A673 (cell line): ENCODE data around the gene STAP1. TPM values are rescaled to one million over a fixed set of nuclear protein-coding genes. Genes with fewer than 3 reads are reported as not detected.
"Not testable (repeated sequence)": the region's sequence is repeated elsewhere in the genome, so short reads cannot be mapped to it uniquely, and the experiment has no call there.

ENCODE experiments used
- BruUV-seq: library from RNA; stranded (reverse); fragments of 400-500 nt; replicated peaks from 2 replicates; lab custom pipeline; 2021; lab: Mats Ljungman, UMichigan
- CTCF ChIA-PET: fragments of 300-600 bp; sonication (Branson Sonifier 250); formaldehyde crosslinking; loops from one replicate; lab custom pipeline; 2022; ENCODE audit warnings: antibody characterized with exemption; lab: Charles Lee
- POLR2A ChIA-PET: fragments of 300-600 bp; sonication (Branson Sonifier 250); formaldehyde crosslinking; loops from one replicate; lab custom pipeline; 2022; ENCODE audit warnings: antibody characterized with exemption; ENCODE audit not compliant: low non-redundant PET; lab: Charles Lee
- DNase-seq: peaks from one replicate; pipeline ENCODE4 v3.0.0-alpha.2; 2015; ENCODE audit warnings: low spot score
- H3K27ac ChIP-seq: fragments of 200-600 bp; sonication (generic); 2 replicates; pipeline ENCODE4 v1.5.1; 2016; ENCODE audit warnings: mixed run types, low read depth, mild to moderate bottlenecking, mixed read lengths, antibody characterized with exemption, low read length; ENCODE audit not compliant: poor library complexity, severe bottlenecking
- H3K27me3 ChIP-seq: fragments of 200-600 bp; sonication (generic); replicated peaks from 2 replicates; pipeline ENCODE4 v1.6.1; 2017; ENCODE audit warnings: mixed run types, low read depth, mild to moderate bottlenecking, mixed read lengths, antibody characterized with exemption, low read length; ENCODE audit not compliant: insufficient read depth, poor library complexity
- H3K36me3 ChIP-seq: fragments of 200-600 bp; sonication (generic); 2 replicates; pipeline ENCODE4 v1.6.1; 2016; ENCODE audit warnings: mixed run types, mild to moderate bottlenecking, mixed read lengths, antibody characterized with exemption, low read length; ENCODE audit not compliant: insufficient read depth, poor library complexity, severe bottlenecking
- H3K4me1 ChIP-seq: fragments of 200-600 bp; sonication (generic); 2 replicates; pipeline ENCODE4 v1.6.1; 2017; ENCODE audit warnings: mixed run types, mild to moderate bottlenecking, mixed read lengths, antibody characterized with exemption, low read length; ENCODE audit not compliant: insufficient read depth, poor library complexity, severe bottlenecking
- H3K4me3 ChIP-seq: fragments of 200-600 bp; sonication (generic); 2 replicates; pipeline ENCODE4 v1.5.1; 2016; ENCODE audit warnings: low read depth, mixed run types, mild to moderate bottlenecking, mixed read lengths, low read length; ENCODE audit not compliant: poor library complexity, severe bottlenecking
- H3K9me3 ChIP-seq: fragments of 200-600 bp; sonication (generic); 2 replicates; pipeline ENCODE4 v1.6.1; 2016; ENCODE audit warnings: mixed run types, low read depth, mild to moderate bottlenecking, mixed read lengths, antibody characterized with exemption, low read length; ENCODE audit not compliant: poor library complexity, severe bottlenecking
- EZH2 ChIP-seq: fragments of 200-600 bp; sonication (generic); IDR thresholded peaks from 2 replicates; pipeline ENCODE4 v1.6.1; 2017; ENCODE audit warnings: borderline replicate concordance, low read depth, mild to moderate bottlenecking, mixed read lengths, antibody characterized with exemption, low read length; ENCODE audit not compliant: poor library complexity, severe bottlenecking
- intact Hi-C: fragments of 100-400 bp; cut with micrococcal nuclease; formaldehyde crosslinking; loops from one replicate; pipeline ENCODE4 v1.10.0; 2022; ENCODE audit not compliant: unreplicated experiment
- total RNA-seq: library from RNA; stranded (reverse); gene quantifications from 2 replicates; pipeline ENCODE4 v1.2.3, GENCODE V29; 2021
- TF ChIP-seq, protein P1 (sequence below): fragments of 300-800, 200-600 bp; sonication (generic); conservative IDR thresholded peaks from 2 replicates; pipeline ENCODE4 v1.5.1; 2017; ENCODE audit warnings: low read depth, mild to moderate bottlenecking, antibody characterized with exemption, low read length, moderate library complexity, mixed read lengths

Gene STAP1
- total RNA-seq, 1 experiment from 2014 or later, result not detected

DNA sequence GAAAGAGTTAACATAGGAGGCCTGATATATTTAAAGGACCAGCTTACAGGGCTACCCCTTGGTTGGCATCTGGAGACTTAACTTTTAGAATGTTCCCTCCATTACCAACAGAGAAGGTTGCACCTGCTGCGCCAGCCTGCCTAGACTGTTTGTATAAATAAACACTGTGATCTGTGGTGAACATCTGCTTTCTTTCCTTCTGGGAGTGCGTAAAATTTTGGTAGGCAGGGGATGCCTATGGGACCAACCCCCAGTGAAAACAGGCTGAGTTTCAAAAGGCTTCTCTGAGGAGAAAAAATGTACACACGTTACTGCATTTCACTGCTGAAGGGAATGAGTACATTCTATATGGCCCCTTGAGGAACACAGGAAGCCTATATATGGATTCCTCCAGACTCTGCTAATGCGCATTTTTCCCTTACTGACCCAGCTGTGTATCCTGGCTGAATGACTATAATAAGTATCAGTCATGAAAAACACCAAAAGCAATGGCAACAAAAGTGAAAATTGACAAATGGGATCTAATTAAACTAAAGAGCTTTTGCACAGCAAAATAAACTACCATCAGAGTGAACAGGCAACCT is 27.1 kb upstream of the STAP1 start:
- TF ChIP-seq, protein P1, sequence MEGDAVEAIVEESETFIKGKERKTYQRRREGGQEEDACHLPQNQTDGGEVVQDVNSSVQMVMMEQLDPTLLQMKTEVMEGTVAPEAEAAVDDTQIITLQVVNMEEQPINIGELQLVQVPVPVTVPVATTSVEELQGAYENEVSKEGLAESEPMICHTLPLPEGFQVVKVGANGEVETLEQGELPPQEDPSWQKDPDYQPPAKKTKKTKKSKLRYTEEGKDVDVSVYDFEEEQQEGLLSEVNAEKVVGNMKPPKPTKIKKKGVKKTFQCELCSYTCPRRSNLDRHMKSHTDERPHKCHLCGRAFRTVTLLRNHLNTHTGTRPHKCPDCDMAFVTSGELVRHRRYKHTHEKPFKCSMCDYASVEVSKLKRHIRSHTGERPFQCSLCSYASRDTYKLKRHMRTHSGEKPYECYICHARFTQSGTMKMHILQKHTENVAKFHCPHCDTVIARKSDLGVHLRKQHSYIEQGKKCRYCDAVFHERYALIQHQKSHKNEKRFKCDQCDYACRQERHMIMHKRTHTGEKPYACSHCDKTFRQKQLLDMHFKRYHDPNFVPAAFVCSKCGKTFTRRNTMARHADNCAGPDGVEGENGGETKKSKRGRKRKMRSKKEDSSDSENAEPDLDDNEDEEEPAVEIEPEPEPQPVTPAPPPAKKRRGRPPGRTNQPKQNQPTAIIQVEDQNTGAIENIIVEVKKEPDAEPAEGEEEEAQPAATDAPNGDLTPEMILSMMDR, result no peak
- TF ChIP-seq EZH2, result no peak
- BruUV-seq, result no TSS peak
- Histone ChIP-seq H3K9me3 (no peaks in the 10 kb centered on the region), H3K4me1 (no peaks in the 10 kb centered on the region), H3K36me3 (peaks cover 12% of the 10 kb centered on the region), H3K27ac (no peak overlapping the region), H3K4me3 (no peak overlapping the region), H3K27me3 (no peaks in the 10 kb centered on the region)
- ChIA-PET POLR2A (no interaction called here), CTCF (no interaction called here)
- intact Hi-C loops, result no loop called here
- no peak for DNase-seq

DNA sequence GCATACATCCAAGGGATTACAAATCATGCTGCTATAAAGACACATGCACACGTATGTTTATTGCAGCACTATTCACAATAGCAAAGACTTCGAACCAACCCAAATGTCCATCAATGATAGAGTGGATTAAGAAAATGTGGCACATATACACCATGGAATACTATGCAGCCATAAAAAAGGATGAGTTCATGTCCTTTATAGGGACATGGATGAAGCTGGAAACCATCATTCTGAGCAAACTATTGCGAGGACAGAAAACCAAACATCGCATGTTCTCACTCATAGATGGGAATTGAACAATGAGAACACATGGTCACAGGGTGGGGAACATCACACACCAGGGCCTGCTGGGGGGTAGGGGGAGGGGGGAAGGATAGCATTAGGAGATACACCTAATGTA is 26.1 kb upstream of the STAP1 start:
- H3K4me1 ChIP-seq, DNase-seq, CTCF ChIA-PET, POLR2A ChIA-PET, H3K9me3 ChIP-seq, BruUV-seq, H3K4me3 ChIP-seq, H3K27me3 ChIP-seq, H3K27ac ChIP-seq, intact Hi-C loops: not testable (repeated sequence)
- H3K36me3 ChIP-seq, result peaks cover 14% of the 10 kb centered on the region

- H3K36me3 ChIP-seq, result peaks cover 16% of the 10 kb centered on the region
- ChIA-PET POLR2A (no interaction called here), CTCF (no interaction called here)
- DNase-seq, result no peak
- H3K4me3 ChIP-seq, result no peak overlapping the region
- no peaks in the 10 kb centered on the region for H3K4me1 ChIP-seq
- BruUV-seq, result no TSS peak
- intact Hi-C loops, result no loop called here
- TF ChIP-seq, protein P1, result no peak
- TF ChIP-seq EZH2, result no peak
- H3K27me3 ChIP-seq, result no peaks in the 10 kb centered on the region
- no peaks in the 10 kb centered on the region for H3K9me3 ChIP-seq
- H3K27ac ChIP-seq, result no peak overlapping the region
These were observed 25.4 kb upstream of the STAP1 start for GRCh38 chr4:67533112-67533511.

DNA sequence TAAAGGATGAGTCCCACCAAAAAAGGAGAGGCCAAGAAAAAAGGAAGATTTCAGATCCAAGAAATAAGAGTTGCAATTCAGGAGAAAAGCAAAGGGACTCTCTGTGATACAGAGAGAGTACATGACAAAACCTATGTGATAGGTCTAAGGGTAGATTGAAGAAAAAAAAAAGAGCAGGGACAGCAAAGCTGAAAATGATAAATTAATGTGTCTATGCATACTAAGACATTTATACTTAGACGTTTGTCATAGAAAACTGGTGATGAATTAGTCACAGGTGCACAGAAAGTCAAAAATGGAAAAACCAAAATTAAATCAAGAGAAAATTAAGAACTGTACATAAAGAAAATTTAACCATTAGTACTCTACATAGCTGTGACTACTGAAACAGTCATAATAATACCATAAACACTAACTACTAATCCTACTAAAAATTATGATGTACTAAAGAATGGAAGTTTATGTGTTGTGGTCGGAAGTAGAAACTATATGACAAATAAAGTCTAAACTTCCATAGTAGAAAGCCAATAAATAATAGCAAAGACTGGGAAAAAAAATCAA is 23.2 kb upstream of the STAP1 start:
- Histone ChIP-seq H3K4me3 (no peak overlapping the region), H3K27me3 (no peaks in the 10 kb centered on the region), H3K9me3 (no peaks in the 10 kb centered on the region), H3K36me3 (peaks cover 16% of the 10 kb centered on the region), H3K4me1 (no peaks in the 10 kb centered on the region), H3K27ac (no peak overlapping the region)
- ChIA-PET POLR2A (no interaction called here), CTCF (no interaction called here)
- no TSS peak for BruUV-seq
- intact Hi-C loops, result no loop called here
- TF ChIP-seq EZH2, result no peak
- TF ChIP-seq, protein P1, result no peak
- no peak for DNase-seq
